Astrocyte (in vitro differentiated cells and primary cell): Measurements from ENCODE around the gene WNT9A. TPM values are rescaled to one million over a fixed set of nuclear protein-coding genes. Genes with fewer than 3 reads are reported as not detected.

Experiments used
- DNase-seq: peaks from one replicate; pipeline ENCODE4 v3.0.0-alpha.2; 2010; ENCODE audit warnings: low read depth
- FAIRE-seq: peaks from 2 replicates; lab custom pipeline; 2011; peaks lifted over from hg19 to GRCh38; lab: Jason Lieb, UNC
- H2AFZ ChIP-seq: 2 replicates; pipeline ENCODE4 v1.6.0; 2012; ENCODE audit warnings: low read depth, low read length, inconsistent platforms
- H3K27ac ChIP-seq: 2 replicates; pipeline ENCODE4 v1.5.1; 2011; ENCODE audit warnings: low read depth, low read length, inconsistent platforms
- H3K27me3 ChIP-seq: 2 replicates; pipeline ENCODE4 v1.6.0; 2011; ENCODE audit warnings: low read length, inconsistent platforms; ENCODE audit not compliant: insufficient read depth
- H3K36me3 ChIP-seq: 2 replicates; pipeline ENCODE4 v1.5.1; 2011; ENCODE audit warnings: low read length, inconsistent platforms; ENCODE audit not compliant: insufficient read depth
- H3K4me1 ChIP-seq: 2 replicates; pipeline ENCODE4 v1.5.1; 2011; ENCODE audit warnings: low read length, inconsistent platforms; ENCODE audit not compliant: insufficient read depth
- H3K4me2 ChIP-seq: 2 replicates; pipeline ENCODE4 v1.6.0; 2012; ENCODE audit warnings: low read length, inconsistent platforms
- H3K4me3 ChIP-seq: 2 replicates; pipeline ENCODE4 v1.5.1; 2011; ENCODE audit warnings: low read depth, mild to moderate bottlenecking, low read length, inconsistent platforms; ENCODE audit not compliant: insufficient read depth
- H3K79me2 ChIP-seq: 2 replicates; pipeline ENCODE4 v1.6.0; 2012; ENCODE audit warnings: mild to moderate bottlenecking, low read length, inconsistent platforms; ENCODE audit not compliant: insufficient read depth
- H3K9ac ChIP-seq: 2 replicates; pipeline ENCODE4 v1.6.0; 2012; ENCODE audit warnings: mild to moderate bottlenecking, low read length, inconsistent platforms
- H3K9me3 ChIP-seq: 2 replicates; pipeline ENCODE4 v1.5.1; 2012; ENCODE audit warnings: low read depth, mild to moderate bottlenecking, low read length, inconsistent platforms; ENCODE audit not compliant: insufficient read depth
- H4K20me1 ChIP-seq: 2 replicates; pipeline ENCODE4 v1.6.0; 2012; ENCODE audit warnings: low read length, inconsistent platforms; ENCODE audit not compliant: insufficient read depth
- H3K27ac Mint-ChIP-seq: one replicate; pipeline ENCODE4 v1.8.0; 2021; ENCODE audit warnings: mild to moderate bottlenecking, mixed read lengths; ENCODE audit not compliant: unreplicated experiment
- H3K27me3 Mint-ChIP-seq: one replicate; pipeline ENCODE4 v1.8.0; 2021; ENCODE audit warnings: low read depth, mixed read lengths; ENCODE audit not compliant: unreplicated experiment
- H3K36me3 Mint-ChIP-seq: one replicate; pipeline ENCODE4 v1.8.0; 2021; ENCODE audit warnings: low read depth, mixed read lengths; ENCODE audit not compliant: unreplicated experiment
- H3K4me1 Mint-ChIP-seq: one replicate; pipeline ENCODE4 v1.8.0; 2021; ENCODE audit warnings: low read depth, mixed read lengths; ENCODE audit not compliant: unreplicated experiment
- H3K4me3 Mint-ChIP-seq: one replicate; pipeline ENCODE4 v1.8.0; 2021; ENCODE audit warnings: mild to moderate bottlenecking, moderate library complexity, mixed read lengths; ENCODE audit not compliant: unreplicated experiment
- H3K9me3 Mint-ChIP-seq: one replicate; pipeline ENCODE4 v1.8.0; 2021; ENCODE audit warnings: mild to moderate bottlenecking, mixed read lengths; ENCODE audit not compliant: unreplicated experiment
- EZH2 ChIP-seq: IDR thresholded peaks from 2 replicates; pipeline ENCODE4 v1.6.1; 2012; ENCODE audit warnings: mild to moderate bottlenecking, low read length, inconsistent platforms; ENCODE audit not compliant: insufficient read depth
- total RNA-seq: library from RNA; stranded (reverse); gene quantifications from 2 replicates; pipeline ENCODE4 v1.2.1, GENCODE V29; 2021
- TF ChIP-seq, protein P1 (sequence below): IDR thresholded peaks from 2 replicates; pipeline ENCODE4 v1.5.1; 2011; ENCODE audit warnings: low read depth, mild to moderate bottlenecking, inconsistent platforms, low read length, moderate library complexity; ENCODE audit not compliant: insufficient read depth

Gene WNT9A
- total RNA-seq, 1 donor from 2014 or later, result 4.1 TPM

DNA sequence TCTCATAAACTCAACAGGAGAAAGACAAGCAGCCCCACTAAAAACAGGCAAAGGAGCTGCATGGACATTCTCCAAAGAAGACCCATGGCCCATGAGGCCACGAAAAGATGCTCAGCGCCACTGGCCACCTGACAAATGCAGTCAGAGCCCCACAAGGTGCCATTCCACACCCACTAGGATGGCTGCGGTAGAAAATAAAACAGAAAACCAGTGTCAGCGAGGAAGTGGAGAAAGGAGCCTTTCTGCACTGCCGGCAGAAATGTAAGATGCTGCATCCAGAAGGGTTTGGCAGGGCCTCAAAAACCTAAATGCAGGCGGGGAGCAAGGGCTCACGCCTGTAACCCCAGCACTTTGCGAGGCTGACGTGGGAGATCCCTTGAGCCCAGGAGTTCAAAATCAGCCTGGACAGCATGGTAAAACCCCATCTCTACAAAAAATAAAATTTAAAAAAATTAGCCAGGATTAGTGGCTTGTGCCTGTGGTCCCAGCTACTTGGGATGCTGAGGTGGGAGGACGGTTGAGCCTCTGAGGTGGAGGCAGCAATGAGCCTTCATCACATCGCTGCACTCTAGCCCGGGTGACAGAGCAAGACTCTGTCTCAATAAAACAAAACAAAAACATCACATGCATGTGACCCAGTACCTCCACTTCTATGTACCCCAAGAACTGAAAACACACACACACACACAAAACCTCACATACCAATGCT lies 4.2 kb downstream of the WNT9A start:
- peaks cover 10% of the 10 kb centered on the region for H3K27me3 Mint-ChIP-seq
- FAIRE-seq, result no peak
- peaks cover 10% of the 10 kb centered on the region for H4K20me1 ChIP-seq
- H2AFZ ChIP-seq, result no peak overlapping the region
- DNase-seq, result no peak
- no peaks in the 10 kb centered on the region for H3K79me2 ChIP-seq
- H3K27me3 ChIP-seq, result no peaks in the 10 kb centered on the region
- H3K27ac Mint-ChIP-seq, result no peak overlapping the region
- no peak overlapping the region for H3K4me3 ChIP-seq
- H3K4me3 Mint-ChIP-seq, result no peak overlapping the region
- no peak overlapping the region for H3K9ac ChIP-seq
- TF ChIP-seq EZH2, result no peak
- TF ChIP-seq, protein P1, sequence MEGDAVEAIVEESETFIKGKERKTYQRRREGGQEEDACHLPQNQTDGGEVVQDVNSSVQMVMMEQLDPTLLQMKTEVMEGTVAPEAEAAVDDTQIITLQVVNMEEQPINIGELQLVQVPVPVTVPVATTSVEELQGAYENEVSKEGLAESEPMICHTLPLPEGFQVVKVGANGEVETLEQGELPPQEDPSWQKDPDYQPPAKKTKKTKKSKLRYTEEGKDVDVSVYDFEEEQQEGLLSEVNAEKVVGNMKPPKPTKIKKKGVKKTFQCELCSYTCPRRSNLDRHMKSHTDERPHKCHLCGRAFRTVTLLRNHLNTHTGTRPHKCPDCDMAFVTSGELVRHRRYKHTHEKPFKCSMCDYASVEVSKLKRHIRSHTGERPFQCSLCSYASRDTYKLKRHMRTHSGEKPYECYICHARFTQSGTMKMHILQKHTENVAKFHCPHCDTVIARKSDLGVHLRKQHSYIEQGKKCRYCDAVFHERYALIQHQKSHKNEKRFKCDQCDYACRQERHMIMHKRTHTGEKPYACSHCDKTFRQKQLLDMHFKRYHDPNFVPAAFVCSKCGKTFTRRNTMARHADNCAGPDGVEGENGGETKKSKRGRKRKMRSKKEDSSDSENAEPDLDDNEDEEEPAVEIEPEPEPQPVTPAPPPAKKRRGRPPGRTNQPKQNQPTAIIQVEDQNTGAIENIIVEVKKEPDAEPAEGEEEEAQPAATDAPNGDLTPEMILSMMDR, result no peak
- no peak overlapping the region for H3K27ac ChIP-seq
- no peaks in the 10 kb centered on the region for H3K9me3 ChIP-seq
- H3K4me2 ChIP-seq, result no peak overlapping the region
- peaks cover 4% of the 10 kb centered on the region for H3K4me1 Mint-ChIP-seq
- peaks cover 15% of the 10 kb centered on the region for H3K4me1 ChIP-seq
- H3K36me3 ChIP-seq, result no peaks in the 10 kb centered on the region
- no peaks in the 10 kb centered on the region for H3K9me3 Mint-ChIP-seq
- peaks cover 2% of the 10 kb centered on the region for H3K36me3 Mint-ChIP-seq

DNA sequence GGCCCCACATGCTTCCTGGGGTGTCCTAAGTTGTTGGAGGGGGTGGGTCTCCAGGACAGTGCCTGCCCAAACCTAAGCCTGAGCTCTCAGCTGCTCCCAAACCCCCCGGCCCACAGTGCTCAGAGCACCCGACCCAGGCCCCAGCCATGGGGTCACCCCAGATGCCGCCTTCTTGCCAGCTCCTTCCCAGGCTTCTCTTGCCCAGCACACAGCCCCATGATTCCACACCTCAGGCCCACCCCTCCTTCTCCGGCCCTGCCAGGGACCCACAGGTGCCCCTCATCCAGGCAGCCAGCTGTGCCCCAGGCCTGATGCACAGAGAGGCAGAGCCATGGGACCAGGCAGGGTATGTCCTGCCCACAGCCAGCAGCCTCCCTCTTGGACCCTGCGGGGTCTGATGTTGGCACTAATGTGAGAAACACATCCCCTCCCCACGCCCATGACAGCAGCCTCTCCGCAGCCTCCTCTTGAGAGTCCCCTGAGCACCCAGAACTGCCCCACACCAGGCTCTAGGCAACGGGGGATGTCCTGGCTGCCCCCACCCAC lies 4.9 kb downstream of the WNT9A start:
- no peak overlapping the region for H3K4me3 ChIP-seq
- no peak overlapping the region for H3K9ac ChIP-seq
- H3K27me3 Mint-ChIP-seq, result peaks cover 9% of the 10 kb centered on the region
- peaks cover 4% of the 10 kb centered on the region for H3K9me3 Mint-ChIP-seq
- H3K4me2 ChIP-seq, result no peak overlapping the region
- no peak overlapping the region for H3K27ac Mint-ChIP-seq
- no peak overlapping the region for H3K27ac ChIP-seq
- no peaks in the 10 kb centered on the region for H3K9me3 ChIP-seq
- no peak for DNase-seq
- H4K20me1 ChIP-seq, result peaks cover 13% of the 10 kb centered on the region
- no peak for FAIRE-seq
- H3K4me1 Mint-ChIP-seq, result peaks cover 4% of the 10 kb centered on the region
- H3K27me3 ChIP-seq, result no peaks in the 10 kb centered on the region
- peaks cover 2% of the 10 kb centered on the region for H3K36me3 Mint-ChIP-seq
- no peak overlapping the region for H2AFZ ChIP-seq
- H3K4me1 ChIP-seq, result peaks cover 13% of the 10 kb centered on the region
- H3K4me3 Mint-ChIP-seq, result no peak overlapping the region
- H3K79me2 ChIP-seq, result no peaks in the 10 kb centered on the region
- no peak for TF ChIP-seq EZH2
- TF ChIP-seq, protein P1, result no peak
- no peaks in the 10 kb centered on the region for H3K36me3 ChIP-seq
